Liver (tissue), 3 donors: Measurements from ENCODE around the gene PAWR.

Source experiments
- EGR1 ChIP-seq, 2 donors: IDR thresholded peaks; 2 replicates each; pipeline ENCODE4 v1.6.1; 2016 to 2018; ENCODE audit warnings: antibody characterized with exemption in 2 of 2, low read depth in 2 of 2
- GABPA ChIP-seq, 2 donors: IDR thresholded peaks in 1 of 2; conservative IDR thresholded peaks in 1 of 2; 2 replicates each; pipeline ENCODE4 v1.6.1; 2016; ENCODE audit warnings: antibody characterized with exemption in 2 of 2, mild to moderate bottlenecking in 1 of 2, moderate library complexity in 1 of 2
- HNF4G ChIP-seq: IDR thresholded peaks from 2 replicates; pipeline ENCODE4 v1.6.1; 2016; ENCODE audit warnings: antibody characterized with exemption
- TAF1 ChIP-seq: conservative IDR thresholded peaks from 2 replicates; pipeline ENCODE4 v1.6.1; 2016; ENCODE audit warnings: antibody characterized with exemption, mild to moderate bottlenecking
- YY1 ChIP-seq: IDR thresholded peaks from 2 replicates; pipeline ENCODE4 v1.6.1; 2016; ENCODE audit warnings: antibody characterized with exemption, mild to moderate bottlenecking
- TF ChIP-seq, protein P1 (sequence below): fragments of 150-350 bp; IDR thresholded peaks from 2 replicates; pipeline ENCODE4 v1.5.1; 2017; ENCODE audit warnings: improper control_type of control experiment, low read depth, low read length; ENCODE audit not compliant: missing input control
- donor health status: healthy.
- donor health status: healthy.

DNA sequence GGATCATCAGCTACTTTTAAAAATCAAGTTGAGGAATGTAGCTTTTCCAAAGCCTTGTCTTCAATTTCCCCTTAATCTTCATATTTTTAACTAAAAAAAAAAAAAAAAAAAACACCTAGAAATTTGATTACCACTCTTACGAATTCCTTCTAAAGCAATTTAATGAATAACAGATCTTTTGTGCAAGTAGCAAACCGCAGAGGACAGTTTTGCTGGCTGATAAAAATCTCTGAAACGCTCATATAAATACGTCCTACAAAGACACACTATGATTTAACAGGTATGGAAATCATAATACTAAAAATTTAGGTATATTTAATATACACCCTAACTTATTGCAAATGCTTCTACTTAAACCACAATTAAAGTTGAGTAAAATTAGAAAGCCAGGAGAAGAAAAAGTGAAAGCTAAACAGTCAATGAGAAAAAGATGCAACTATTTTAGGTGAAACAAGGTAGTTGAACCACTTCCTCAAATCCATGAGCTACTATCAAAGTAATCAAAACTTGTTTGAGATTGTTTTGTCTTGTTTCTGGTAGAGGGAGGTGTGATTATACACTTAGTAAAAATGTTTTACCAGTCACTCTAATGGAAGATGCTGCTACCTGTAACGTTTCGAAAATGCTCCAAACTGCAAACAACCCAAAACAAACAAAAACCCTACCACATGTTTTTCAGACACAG lies 2.2 kb downstream of the PAWR start:
- TF ChIP-seq GABPA (IDR thresholded peaks at IDR 0.05 in 1 of 2, conservative IDR thresholded peaks at IDR 0.05 in 1 of 2), result no peak
- TF ChIP-seq, protein P1, sequence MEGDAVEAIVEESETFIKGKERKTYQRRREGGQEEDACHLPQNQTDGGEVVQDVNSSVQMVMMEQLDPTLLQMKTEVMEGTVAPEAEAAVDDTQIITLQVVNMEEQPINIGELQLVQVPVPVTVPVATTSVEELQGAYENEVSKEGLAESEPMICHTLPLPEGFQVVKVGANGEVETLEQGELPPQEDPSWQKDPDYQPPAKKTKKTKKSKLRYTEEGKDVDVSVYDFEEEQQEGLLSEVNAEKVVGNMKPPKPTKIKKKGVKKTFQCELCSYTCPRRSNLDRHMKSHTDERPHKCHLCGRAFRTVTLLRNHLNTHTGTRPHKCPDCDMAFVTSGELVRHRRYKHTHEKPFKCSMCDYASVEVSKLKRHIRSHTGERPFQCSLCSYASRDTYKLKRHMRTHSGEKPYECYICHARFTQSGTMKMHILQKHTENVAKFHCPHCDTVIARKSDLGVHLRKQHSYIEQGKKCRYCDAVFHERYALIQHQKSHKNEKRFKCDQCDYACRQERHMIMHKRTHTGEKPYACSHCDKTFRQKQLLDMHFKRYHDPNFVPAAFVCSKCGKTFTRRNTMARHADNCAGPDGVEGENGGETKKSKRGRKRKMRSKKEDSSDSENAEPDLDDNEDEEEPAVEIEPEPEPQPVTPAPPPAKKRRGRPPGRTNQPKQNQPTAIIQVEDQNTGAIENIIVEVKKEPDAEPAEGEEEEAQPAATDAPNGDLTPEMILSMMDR, result no peak
- no peak for TF ChIP-seq EGR1 (IDR thresholded peaks at IDR 0.05; ENCODE audit: low read depth in 2 of 2)
- no peak for TF ChIP-seq TAF1
- TF ChIP-seq HNF4G, result no peak
- no peak for TF ChIP-seq YY1
